Measurements from ENCODE around the gene SNX21.

- no peak for TF ChIP-seq CTCF (IDR thresholded peaks at IDR 0.05)
- no peak for TF ChIP-seq POLR2AphosphoS5 (IDR thresholded peaks at IDR 0.05; ENCODE audit: low read depth, low read length)
- no peak for TF ChIP-seq SIN3A (IDR thresholded peaks at IDR 0.05; ENCODE audit: borderline replicate concordance, insufficient read depth, low read depth, low read length)
- TF ChIP-seq TCF7L2 (IDR thresholded peaks at IDR 0.05; ENCODE audit: low read depth, low read length): no peak
Measured at GRCh38 chr20:45810191-45810970, 23.2 kb upstream of the SNX21 start.

All from Panc1 (cell line).